Rectal smooth muscle tissue (tissue), 1 donor: ENCODE results near the gene HOTAIR.

Experiments
- H3K27ac ChIP-seq: one replicate; pipeline ENCODE4 v1.7.0; 2013; ENCODE audit warnings: low read depth, low read length, inconsistent platforms
- H3K27me3 ChIP-seq: one replicate; pipeline ENCODE4 v1.7.0; 2013; ENCODE audit warnings: low read length; ENCODE audit not compliant: control insufficient read depth, insufficient read depth
- H3K36me3 ChIP-seq: one replicate; pipeline ENCODE4 v1.7.0; 2013; ENCODE audit warnings: low read length; ENCODE audit not compliant: control insufficient read depth, insufficient read depth
- H3K4me1 ChIP-seq: one replicate; pipeline ENCODE4 v1.7.0; 2013; ENCODE audit warnings: low read length; ENCODE audit not compliant: control insufficient read depth, insufficient read depth
- H3K4me3 ChIP-seq: one replicate; pipeline ENCODE4 v1.7.0; 2013; ENCODE audit warnings: low read length
- H3K9ac ChIP-seq: one replicate; pipeline ENCODE4 v1.7.0; 2013; ENCODE audit warnings: low read length

The HOTAIR gene

DNA sequence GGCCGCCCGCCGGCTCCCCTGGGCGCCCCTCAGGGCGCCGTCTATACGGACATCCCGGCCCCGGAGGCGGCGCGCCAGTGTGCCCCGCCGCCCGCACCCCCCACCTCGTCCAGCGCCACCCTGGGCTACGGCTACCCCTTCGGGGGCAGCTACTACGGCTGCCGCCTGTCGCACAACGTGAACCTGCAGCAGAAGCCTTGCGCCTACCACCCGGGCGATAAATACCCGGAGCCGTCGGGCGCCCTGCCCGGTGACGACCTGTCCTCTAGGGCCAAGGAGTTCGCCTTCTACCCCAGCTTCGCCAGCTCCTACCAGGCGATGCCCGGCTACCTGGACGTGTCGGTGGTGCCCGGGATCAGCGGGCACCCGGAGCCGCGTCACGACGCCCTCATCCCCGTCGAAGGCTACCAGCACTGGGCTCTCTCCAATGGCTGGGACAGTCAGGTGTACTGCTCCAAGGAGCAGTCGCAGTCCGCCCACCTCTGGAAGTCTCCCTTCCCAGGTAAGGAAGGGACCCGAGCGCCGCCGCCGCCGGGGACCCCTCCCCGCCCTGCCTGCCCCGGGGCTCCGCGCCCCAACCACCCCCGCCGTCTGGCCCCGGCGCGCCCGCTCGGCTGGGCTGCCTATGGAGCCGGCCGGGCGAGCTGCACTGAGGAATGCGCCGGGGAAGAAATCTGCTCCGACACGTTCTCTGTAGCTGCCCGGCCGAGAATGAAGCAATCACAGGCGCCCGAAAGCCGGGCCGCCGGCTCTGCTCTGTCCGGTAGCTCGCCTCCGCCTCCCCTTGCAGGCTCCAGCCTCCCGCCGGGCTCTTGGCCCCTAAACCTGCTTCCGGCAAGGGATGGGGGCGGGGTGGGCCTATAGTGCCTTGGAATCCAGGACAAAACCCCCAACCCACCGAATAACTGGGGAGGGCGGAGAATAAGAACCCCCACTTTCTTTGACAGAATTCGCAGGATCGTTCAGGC lies 35.3 kb downstream of the HOTAIR start:
- peaks cover 61% of the 10 kb centered on the region for H3K27me3 ChIP-seq
- no peak overlapping the region for H3K27ac ChIP-seq
- no peaks in the 10 kb centered on the region for H3K36me3 ChIP-seq
- no peaks in the 10 kb centered on the region for H3K4me1 ChIP-seq
- H3K4me3 ChIP-seq, result no peak overlapping the region
- no peak overlapping the region for H3K9ac ChIP-seq

DNA sequence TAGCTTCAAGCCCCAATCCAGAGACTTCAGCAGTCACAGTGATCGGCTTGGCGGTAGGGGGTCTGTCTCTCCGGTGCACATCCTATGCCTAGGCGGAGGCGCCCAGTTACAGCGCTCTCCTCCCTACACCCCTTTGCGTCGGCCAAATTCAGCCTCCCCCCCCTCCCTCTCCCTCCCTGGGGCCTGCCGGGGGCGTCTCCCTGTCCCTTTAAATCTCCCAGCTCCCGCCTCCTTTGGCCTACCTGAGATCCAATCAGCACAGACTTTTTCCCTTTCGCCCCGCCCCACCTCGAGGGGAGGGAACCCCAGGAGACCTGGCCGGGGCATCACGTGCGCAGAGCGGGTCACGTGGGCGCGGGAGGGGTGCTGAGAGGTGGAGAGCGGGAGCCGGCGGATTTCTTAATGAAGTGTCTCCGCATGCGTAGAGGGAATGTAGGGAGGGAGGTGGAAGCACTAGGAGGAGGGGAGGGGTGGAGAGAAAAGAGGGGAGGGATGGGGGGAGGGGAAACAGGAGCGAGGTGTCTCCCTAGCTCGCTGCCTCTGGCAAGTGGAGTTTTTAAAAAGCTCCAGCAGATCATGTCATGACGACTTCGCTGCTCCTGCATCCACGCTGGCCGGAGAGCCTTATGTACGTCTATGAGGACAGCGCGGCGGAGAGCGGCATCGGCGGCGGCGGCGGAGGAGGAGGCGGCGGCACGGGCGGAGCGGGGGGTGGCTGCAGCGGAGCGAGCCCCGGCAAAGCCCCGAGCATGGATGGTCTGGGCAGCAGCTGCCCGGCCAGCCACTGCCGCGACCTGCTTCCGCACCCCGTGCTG lies 36.2 kb downstream of the HOTAIR start, which contains the start of gene HOXC13:
Gene HOXC13, plus strand, starts transcription at position 506 of the 815 bp plus-strand sequence. Its CDS starts 76 bp downstream, at position 582.
- no peak within 1 kb of the TSS for H3K9ac ChIP-seq
- peaks cover 61% of the 10 kb centered on the region for H3K27me3 ChIP-seq
- no peaks in the 10 kb centered on the region for H3K4me1 ChIP-seq
- H3K27ac ChIP-seq, result no peak within 1 kb of the TSS
- no peak within 1 kb of the TSS for H3K4me3 ChIP-seq
- H3K36me3 ChIP-seq, result no peaks in the 10 kb centered on the region

DNA sequence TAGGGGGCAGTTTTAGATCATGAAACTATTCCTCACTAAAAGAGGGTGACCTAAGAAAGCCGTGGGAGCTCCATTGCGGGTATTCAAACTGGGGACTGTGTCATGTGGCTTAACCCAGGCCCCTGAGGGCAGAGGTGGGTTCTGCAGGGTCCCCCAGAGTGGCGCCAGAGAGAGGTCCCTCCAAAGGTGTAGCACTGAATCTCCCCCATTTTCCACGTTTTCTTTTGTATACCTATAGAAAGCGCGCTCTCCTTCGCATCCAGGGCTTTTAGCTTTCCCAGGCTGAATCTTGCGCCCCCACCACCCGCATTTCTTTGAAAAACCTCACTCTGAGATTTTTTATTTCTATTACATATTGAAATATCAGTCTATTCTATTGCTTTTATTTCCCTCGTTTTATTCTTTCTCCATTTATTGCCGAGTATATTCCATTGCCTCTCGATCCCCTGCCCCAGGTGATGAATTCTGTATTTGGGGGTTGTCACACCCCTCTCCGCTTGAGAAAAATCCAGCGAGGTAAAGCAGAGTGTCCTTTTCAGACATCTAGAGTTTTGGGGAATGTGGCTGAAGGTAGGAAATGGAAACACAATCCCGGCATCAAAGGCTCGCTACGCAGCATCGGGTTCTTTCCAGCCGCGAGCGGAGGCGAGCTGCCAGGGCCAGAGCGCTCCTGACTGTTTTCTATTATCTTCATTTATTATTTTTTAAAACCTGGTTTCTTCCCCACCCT lies 37.0 kb downstream of the HOTAIR start:
- Histone ChIP-seq H3K9ac (no peak overlapping the region), H3K27me3 (peaks cover 62% of the 10 kb centered on the region), H3K4me3 (no peak overlapping the region)

DNA sequence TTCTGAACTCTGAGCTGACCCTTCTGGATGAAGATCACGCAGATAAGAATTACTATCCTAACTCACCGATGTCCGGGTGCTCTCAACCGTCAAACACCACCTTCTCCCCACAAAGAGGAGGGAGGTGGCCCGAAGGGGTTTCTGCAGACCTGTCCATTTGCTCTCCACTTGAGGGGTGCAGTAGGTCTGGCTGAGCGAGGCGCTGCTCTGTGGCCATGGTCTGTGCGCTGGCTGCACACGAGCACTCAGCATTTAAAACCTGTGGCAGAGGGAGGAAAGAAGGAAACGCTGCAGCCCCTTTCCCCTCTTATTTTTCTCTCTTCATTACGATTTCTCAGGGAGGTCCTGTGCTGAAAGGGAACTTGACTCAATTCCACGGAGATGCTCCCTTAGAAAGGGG lies 37.7 kb downstream of the HOTAIR start:
- Histone ChIP-seq H3K4me3 (no peak overlapping the region), H3K27ac (no peak overlapping the region), H3K4me1 (no peaks in the 10 kb centered on the region), H3K27me3 (peaks cover 64% of the 10 kb centered on the region), H3K9ac (no peak overlapping the region), H3K36me3 (no peaks in the 10 kb centered on the region)

More for the DNA sequence above, 37.0 kb downstream of the HOTAIR start:
- Histone ChIP-seq H3K4me1 (no peaks in the 10 kb centered on the region), H3K27ac (no peak overlapping the region), H3K36me3 (no peaks in the 10 kb centered on the region)

- Histone ChIP-seq H3K27me3 (peaks cover 63% of the 10 kb centered on the region), H3K9ac (no peak overlapping the region), H3K4me3 (no peak overlapping the region), H3K27ac (no peak overlapping the region), H3K4me1 (no peaks in the 10 kb centered on the region), H3K36me3 (no peaks in the 10 kb centered on the region)
Observed at GRCh38 chr12:53935383-53936341, 39.1 kb downstream of the HOTAIR start.

DNA sequence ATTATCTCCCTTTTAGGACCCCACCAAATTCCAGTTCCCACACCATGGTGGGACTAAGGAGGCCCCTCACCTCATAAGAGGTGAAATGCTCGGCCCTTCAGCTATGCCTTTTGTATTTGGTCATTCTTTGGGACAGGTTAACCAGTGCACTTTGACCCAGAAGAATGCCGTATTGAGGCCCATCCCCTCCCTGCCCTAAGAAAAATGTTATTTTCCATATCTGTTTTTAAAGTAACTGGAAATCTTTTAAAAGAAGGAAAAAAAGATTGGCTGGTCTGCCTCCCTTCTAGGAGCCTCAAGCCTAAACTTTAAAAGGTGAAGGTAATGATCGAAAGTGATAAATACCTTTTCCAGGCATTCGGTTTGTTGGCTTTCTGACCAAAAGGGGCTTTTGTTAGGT lies 41.8 kb downstream of the HOTAIR start:
- no peak overlapping the region for H3K9ac ChIP-seq
- no peak overlapping the region for H3K4me3 ChIP-seq
- no peaks in the 10 kb centered on the region for H3K36me3 ChIP-seq
- peaks cover 55% of the 10 kb centered on the region for H3K27me3 ChIP-seq
- no peak overlapping the region for H3K27ac ChIP-seq
- no peaks in the 10 kb centered on the region for H3K4me1 ChIP-seq

- Histone ChIP-seq H3K4me1 (no peaks in the 10 kb centered on the region), H3K36me3 (no peaks in the 10 kb centered on the region), H3K27me3 (peaks cover 52% of the 10 kb centered on the region), H3K27ac (no peak overlapping the region), H3K9ac (no peak overlapping the region), H3K4me3 (no peak overlapping the region)
Observed at GRCh38 chr12:53931844-53932581, 42.7 kb downstream of the HOTAIR start.

DNA sequence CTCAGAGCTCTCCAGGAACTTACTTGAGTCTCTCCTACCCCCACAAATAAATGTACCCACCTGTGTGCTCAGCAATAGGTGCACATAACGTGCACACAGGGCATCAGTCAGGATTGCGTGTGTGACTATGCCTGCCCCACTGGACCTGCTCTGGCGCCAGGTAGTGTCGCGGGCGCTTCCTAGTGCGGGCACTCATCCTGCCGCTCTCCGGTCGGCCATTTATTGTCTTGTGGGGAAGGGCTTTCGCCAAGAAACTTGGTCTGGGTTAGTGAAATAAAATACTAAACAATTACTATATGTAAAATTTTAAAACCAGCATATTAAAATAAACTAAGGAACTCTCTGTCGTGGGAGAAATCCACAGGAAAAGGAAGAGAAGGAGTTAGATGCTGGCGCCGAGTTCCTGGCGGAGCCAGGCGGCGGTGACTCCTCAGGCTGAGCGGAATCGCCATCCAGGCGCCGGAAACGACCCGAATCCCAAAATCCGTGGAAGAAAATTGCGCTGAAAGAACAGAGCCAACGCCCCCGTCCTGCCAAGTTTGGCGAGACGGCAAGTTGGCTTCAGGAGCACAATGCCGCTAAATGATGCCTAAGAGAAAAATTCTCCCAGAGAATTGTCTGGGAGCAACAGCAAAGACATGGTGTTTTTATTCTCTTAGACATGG lies 44.0 kb downstream of the HOTAIR start:
- H3K27me3 ChIP-seq, result peaks cover 50% of the 10 kb centered on the region
- H3K4me1 ChIP-seq, result no peaks in the 10 kb centered on the region
- H3K27ac ChIP-seq, result no peak overlapping the region
- H3K9ac ChIP-seq, result no peak overlapping the region
- H3K36me3 ChIP-seq, result no peaks in the 10 kb centered on the region
- no peak overlapping the region for H3K4me3 ChIP-seq

DNA sequence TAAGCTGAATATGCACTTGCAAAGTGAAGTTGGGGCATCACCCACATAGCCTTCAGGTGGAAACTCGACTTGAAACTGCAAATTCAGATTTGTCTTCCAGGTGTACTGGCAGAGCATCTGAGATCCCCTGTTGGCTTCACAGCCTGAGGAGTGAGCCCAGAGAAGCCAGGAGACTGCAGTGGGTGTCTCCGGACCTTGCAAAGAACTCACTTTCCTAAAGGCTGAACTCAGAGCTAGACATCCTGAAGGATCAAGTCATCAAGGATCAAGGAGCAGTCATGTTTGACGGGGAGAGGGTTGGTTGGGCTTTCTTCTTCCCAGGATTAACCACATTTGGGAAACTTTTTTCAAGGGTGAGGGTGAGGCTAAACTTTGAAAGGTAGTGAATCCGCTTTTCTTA lies 45.2 kb downstream of the HOTAIR start:
- H3K36me3 ChIP-seq, result no peaks in the 10 kb centered on the region
- peaks cover 45% of the 10 kb centered on the region for H3K27me3 ChIP-seq
- no peak overlapping the region for H3K4me3 ChIP-seq
- H3K4me1 ChIP-seq, result no peaks in the 10 kb centered on the region
- no peak overlapping the region for H3K9ac ChIP-seq
- no peak overlapping the region for H3K27ac ChIP-seq

- Histone ChIP-seq H3K27me3 (peaks cover 43% of the 10 kb centered on the region), H3K27ac (no peak overlapping the region), H3K4me1 (no peaks in the 10 kb centered on the region), H3K9ac (no peak overlapping the region), H3K4me3 (no peak overlapping the region), H3K36me3 (no peaks in the 10 kb centered on the region)
Observed at GRCh38 chr12:53928054-53928835, 46.5 kb downstream of the HOTAIR start.
